Activated naive CD4-positive, alpha-beta T cell (primary cell): ENCODE measurements around the gene NT5M.
"Not testable (repeated sequence)": the region's sequence is repeated elsewhere in the genome, so short reads cannot be mapped to it uniquely, and the experiment has no call there.

Experiments used
- DNase-seq, 4 experiments: peaks; one replicate each; lab custom pipeline; 2025; lab: John Stamatoyannopoulos, UW

Gene NT5M

GRCh38 chr17:17377071-17377967, 74.1 kb downstream of the NT5M start:
- DNase-seq: no peak

- no peak for DNase-seq
Observed at GRCh38 chr17:17379197-17379991, 76.2 kb downstream of the NT5M start.

DNA sequence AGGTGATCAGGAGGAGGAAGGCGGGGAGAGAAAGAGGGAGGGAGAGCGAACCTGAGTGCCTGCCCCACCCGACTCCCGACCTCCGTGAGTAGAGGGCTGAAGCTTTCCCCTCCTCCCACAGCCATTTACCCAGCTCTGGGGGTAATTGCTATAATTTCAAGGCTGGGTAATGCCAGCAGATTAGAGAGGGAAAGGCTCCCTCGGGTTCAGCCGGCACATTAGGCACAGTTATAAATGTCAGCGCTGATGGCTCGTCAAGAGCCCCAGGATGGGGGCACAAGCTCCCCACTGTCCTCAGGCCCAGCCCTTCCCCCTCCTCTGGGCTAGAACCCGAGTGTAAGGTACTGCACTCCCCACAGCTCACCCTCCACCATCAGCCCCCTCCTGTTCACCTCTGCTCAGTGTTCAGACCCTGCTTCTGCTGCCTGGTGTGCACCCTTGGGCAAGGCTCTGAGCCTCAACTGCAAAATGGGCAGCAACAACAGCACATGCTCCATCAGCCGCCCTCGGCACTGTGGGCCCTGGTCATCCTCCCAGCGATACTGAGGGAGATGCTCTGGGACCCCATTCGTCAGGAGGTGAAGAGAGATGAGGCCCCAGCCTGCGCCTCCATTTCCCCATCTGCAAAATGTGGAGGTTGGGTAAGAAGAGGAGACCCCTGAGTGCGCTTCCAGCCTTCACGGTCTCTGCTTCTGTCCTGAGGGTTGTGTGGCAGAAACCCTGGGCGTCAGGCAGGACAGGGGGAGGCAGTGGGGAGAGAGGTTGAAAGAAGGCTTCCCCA, 77.2 kb downstream of the NT5M start:
- DNase-seq: no peak

GRCh38 chr17:17381446-17382064, 78.4 kb downstream of the NT5M start:
- no peak for DNase-seq

DNA sequence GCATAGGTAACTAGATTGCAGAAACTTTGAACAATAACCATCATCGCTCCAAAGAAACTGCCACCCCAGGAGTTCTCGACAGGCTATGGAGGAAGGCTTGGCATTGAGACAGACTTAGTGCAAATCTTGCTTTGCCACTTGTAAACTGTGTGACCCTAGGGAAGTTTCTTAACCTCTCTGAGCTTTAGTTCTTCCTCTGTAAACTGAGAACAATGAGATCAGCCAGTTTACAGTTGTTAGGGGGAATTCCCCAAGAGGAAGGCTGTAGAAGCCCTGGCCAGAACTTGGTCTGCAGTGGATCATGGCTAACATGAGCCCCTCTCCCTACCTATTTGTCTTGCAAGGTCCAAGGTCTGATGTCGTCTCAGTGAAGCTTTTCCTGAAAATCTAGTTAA, 78.9 kb downstream of the NT5M start:
- DNase-seq: no peak

- no peak for DNase-seq
Observed at GRCh38 chr17:17382971-17383370, 79.8 kb downstream of the NT5M start.

DNA sequence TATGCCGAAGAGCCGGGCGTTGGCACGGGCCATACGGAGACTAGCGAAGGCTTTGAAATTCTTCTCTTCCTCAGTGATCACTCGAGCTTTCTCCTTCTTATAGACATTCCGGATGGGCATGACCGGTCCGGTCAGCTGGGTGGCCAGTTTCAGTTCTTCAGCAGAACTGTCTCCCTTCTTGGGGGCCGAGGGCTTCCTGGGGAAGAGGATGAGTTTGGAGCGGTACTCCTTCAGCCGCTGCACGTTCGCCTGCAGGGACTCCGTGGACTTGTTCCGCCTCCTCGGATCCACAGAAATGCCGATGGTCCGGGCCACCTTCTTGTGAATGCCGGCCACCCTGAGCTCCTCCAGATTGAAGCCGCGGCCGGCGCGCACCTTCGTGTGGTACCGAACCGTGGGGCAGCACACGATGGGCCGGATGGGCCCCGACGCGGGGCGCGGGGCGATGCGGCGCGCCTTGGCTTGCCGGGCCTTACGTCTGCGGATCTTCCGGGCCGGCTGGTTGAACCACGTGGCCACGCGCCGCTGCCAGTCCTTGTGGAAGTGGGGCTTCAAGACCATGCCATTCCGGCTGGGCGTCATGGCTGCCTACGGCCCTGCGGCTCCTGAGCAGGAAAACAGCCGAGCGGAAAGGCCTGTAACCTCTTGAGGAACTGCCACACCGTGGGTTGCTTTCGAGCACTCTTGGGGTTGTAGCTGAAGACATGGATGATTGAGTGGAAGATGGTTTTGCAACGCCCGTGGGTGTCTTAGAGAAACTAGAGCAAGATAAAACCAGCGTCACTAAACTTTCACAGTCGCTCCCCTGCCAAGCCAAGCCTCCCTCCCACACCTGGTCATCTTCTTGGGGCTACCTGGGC, 80.5 kb downstream of the NT5M start:
- DNase-seq: not testable (repeated sequence)

- no peak for DNase-seq
Observed at GRCh38 chr17:17384291-17384615, 81.1 kb downstream of the NT5M start.

DNA sequence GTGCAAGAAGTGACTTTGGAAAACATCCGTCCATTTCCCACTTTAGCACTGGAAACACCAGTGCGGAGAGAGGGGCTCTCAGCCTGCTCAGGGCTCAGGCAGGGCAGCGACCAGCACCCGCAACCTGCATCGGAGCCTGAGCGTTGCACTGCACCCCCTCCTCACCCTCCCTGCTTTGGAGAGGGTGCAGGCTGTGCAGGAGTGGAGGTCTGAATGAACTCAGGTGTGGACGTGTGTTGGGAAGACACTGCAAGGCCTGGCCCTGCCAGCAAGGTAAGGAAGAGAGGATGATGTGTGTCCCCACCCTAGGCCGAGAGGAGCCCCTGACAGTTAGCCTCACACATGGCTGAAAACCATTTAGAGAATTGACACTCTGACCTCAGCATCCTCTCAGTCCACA, 81.8 kb downstream of the NT5M start:
- no peak for DNase-seq

- no peak for DNase-seq
Observed at GRCh38 chr17:17385491-17385890, 82.3 kb downstream of the NT5M start.

DNA sequence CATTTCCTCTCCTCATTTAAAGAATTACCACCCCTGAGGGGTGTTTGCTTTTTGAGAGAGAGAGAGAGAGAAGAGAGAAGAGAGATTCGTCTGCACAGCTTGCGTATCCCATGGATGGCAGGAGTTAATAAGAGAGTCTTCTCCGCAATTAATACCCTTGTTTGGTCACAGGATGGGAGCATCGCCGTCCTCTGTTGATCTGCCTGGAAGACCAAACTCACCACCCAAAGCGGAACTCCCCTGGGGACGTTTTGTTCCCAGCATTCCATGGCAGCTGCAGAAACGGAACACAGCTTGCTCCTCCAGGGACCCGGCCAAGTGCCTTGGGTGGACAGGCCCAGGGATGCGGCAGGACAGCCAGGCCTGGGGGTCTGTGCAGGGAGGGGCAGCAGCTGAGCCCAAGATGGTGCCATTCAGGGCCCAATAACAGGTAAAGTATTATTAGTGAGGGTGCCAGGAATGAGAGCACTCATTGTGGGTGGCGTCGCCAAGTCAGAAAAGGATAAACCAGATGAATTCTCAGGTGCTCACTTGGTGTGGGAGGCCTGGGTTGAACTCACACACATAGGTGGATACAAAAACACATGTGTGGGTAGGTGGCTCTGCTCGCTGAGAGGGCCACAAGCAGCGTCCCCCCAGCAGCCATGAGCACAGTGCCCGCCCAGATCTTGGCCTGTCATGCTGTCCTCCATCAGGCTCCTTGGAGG, 83.1 kb downstream of the NT5M start:
- no peak for DNase-seq

DNA sequence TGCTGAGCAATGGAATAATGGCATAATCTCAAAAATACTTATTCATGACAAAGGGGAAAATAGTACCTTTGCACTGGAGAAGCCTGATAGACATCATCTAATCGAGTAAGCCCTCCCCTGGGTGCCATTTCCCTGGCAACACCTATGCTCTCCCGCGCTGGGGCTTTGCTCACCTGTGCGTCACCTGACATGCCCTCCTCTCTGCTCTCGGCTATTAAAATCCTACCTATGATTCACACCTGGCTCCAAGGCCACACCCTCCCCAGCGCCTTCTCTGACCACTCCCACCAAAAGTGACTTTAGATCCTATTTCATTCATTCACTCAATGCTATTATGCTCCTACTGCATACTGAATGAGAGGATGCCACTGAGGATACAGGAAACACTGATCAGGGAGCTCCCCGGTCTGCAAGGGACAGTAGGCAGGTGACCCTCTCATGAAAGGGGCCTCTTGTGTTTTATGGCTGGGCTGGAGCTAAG, 83.9 kb downstream of the NT5M start:
- DNase-seq: no peak

DNA sequence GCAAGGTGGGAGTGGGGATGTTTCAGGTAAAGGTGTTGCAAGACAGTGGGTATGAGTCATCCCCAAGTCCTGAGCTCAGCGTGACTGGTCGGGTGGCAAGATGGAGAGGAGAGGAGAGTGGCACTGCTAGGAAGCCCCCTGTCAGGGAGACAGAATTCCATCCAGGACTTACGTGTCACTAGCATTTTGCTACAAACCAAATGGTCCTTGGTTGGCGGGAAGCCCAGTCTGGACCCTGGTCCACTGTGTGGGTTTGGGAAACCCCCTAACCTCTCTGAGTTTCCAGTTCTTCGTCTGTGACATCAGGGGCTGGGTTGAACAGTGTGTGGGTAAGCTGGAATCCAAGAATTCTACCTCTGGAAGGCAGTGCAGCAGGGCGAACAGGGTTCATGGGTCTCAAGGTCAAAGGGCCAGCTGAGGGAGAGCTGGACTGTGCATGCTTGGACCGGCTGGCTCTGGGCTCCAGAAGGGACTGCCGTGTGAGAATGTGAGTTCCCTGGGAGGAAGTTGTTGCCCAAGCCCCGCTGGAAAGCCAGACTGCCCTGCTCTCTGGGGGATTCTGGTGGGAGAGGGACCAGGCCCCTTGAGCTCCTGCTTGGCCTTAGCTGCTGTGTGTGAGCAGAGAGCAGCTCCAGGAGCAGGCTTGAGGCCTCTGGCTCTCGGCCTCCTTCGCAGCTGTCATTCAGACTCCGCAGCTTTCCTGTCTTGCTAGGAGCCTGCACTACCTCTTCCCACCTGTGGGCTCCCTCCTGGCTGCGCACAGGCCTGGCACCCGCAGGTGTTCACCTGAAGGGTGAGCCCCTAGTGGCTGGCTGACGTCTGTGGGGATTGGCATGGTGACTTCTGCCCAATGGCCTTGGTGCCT, 84.6 kb downstream of the NT5M start:
- no peak for DNase-seq

GRCh38 chr17:17388657-17389496, 85.7 kb downstream of the NT5M start:
- no peak for DNase-seq

DNA sequence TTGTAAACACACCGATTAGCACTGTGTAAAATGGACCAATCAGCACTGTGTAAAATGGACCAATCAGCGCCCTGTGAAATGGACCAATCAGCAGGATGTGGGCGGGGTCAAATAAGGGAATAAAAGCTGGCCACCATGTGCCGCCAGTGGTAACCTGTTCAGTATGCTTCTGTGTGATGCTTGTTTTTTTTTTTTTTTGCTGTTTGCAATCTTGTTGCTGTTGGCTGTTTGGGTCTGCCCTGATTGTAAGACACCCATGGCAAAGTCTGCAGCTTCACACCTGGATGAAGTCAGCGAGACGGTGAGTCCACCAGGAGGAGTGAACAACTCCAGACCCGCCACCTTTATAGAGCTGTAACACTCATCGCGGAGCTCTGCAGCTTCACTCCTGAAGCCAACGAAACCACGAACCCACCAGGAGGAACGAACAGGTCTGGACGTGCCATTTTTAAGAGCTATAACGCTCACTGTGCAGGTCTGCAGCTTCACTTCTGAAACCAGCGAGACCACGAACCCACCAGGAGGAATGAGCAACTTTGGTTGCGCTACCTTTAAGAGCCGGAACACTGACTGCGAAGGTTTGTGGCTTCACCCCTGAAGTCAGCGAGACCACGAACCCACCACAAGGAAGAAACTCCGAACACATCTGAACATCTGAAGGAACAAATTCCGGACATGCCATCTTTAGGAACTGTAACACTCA, 88.6 kb downstream of the NT5M start:
- peak in 2 of 4 experiments; percentile 26 to 30 for DNase-seq

DNA sequence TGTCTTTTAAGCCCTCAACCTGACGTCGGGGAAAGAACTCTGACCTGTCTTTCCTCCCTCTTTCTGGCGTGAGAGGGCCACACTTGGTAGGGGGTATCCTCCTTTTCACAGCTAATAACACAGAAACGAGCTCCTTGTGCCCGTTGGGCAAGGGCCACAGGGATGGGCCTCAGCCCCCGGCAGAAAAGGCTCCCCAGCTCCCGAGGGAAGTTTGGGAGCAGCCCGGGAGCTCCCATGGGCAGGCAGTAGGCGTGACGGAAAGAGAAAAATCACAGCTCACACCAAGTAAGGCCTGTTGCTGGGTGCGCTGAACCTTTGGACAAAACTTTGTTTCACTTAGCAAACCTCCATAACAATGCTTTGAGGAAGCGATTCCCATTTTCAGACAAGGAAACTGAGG, 90.8 kb downstream of the NT5M start:
- DNase-seq: no peak

- DNase-seq: no peak
Observed at GRCh38 chr17:17394494-17394893, 91.3 kb downstream of the NT5M start.
